GM18508 (cell line): ENCODE results near the gene GAS2L2.

Source experiments
- ATAC-seq: cut with Tn5 transposase; IDR thresholded peaks from one replicate; pipeline ENCODE4 v1.9.1; 2021; ENCODE audit warnings: moderate number of reproducible peaks; ENCODE audit not compliant: insufficient read depth, unreplicated experiment

GAS2L2 gene

GRCh38 chr17:35752945-35753764 is at the start of gene GAS2L2:
Gene GAS2L2, minus strand, starts transcription at chr17:35753239. Its CDS starts 389 bp downstream, at chr17:35752850.
- no peak for ATAC-seq

GRCh38 chr17:35801583-35802224 is 48.7 kb upstream of the GAS2L2 start:
- ATAC-seq = no peak

- ATAC-seq = no peak
Measured at GRCh38 chr17:35799942-35800341, 46.9 kb upstream of the GAS2L2 start.

GRCh38 chr17:35797918-35798317 is 44.9 kb upstream of the GAS2L2 start:
- ATAC-seq = no peak

GRCh38 chr17:35797370-35797769 is 44.3 kb upstream of the GAS2L2 start:
- no peak for ATAC-seq

GRCh38 chr17:35796942-35797341 is 43.9 kb upstream of the GAS2L2 start:
- no peak for ATAC-seq

- no peak for ATAC-seq
Measured at GRCh38 chr17:35795871-35796265, 42.8 kb upstream of the GAS2L2 start.

GRCh38 chr17:35795007-35795870 is 42.2 kb upstream of the GAS2L2 start, which contains the start of gene MMP28:
Gene MMP28, minus strand, starts transcription at chr17:35795641. Its CDS starts 264 bp downstream, at chr17:35795377.
- ATAC-seq = no peak

GRCh38 chr17:35793257-35793656 is 40.2 kb upstream of the GAS2L2 start:
- no peak for ATAC-seq

- no peak for ATAC-seq
Measured at GRCh38 chr17:35791681-35792350, 38.8 kb upstream of the GAS2L2 start.

GRCh38 chr17:35790841-35791240 is 37.8 kb upstream of the GAS2L2 start:
- no peak for ATAC-seq

- ATAC-seq = no peak
Measured at GRCh38 chr17:35788477-35789368, 35.7 kb upstream of the GAS2L2 start.

- no peak for ATAC-seq
Measured at GRCh38 chr17:35786941-35787432, 33.9 kb upstream of the GAS2L2 start.

- no peak for ATAC-seq
Measured at GRCh38 chr17:35784895-35785294, 31.9 kb upstream of the GAS2L2 start.

- ATAC-seq = no peak
Measured at GRCh38 chr17:35780950-35781349, 27.9 kb upstream of the GAS2L2 start.

- ATAC-seq = no peak
Measured at GRCh38 chr17:35778641-35779196, 25.7 kb upstream of the GAS2L2 start.

GRCh38 chr17:35775583-35775982 is 22.5 kb upstream of the GAS2L2 start:
- ATAC-seq = no peak

- ATAC-seq = no peak
Measured at GRCh38 chr17:35775039-35775438, 22.0 kb upstream of the GAS2L2 start.

GRCh38 chr17:35774499-35774898 is 21.5 kb upstream of the GAS2L2 start:
- no peak for ATAC-seq
